HepG2 (cell line): ENCODE results near the gene NKAIN2. TPM values are rescaled to one million over a fixed set of nuclear protein-coding genes. Genes with fewer than 3 reads are reported as not detected.

Experiments used
- ATAC-seq: fragments of 200-7000 bp; cut with Tn5 transposase; 3 replicates; pipeline ENCODE4 v1.9.1; 2020; ENCODE audit warnings: mild to moderate bottlenecking, moderate library complexity
- BruUV-seq: library from RNA; stranded (reverse); fragments of 400-500 nt; replicated peaks from 2 replicates; lab custom pipeline; 2021; lab: Mats Ljungman, UMichigan
- CTCF ChIA-PET: fragments of 300-600 bp; formaldehyde crosslinking; extraction: SDS; loops from one replicate; lab custom pipeline; 2021; ENCODE audit warnings: low total read pairs, inconsistent platforms, low intra/inter-chr PET ratio; lab: Yijun Ruan, JAX
- POLR2A ChIA-PET: fragments of 350-600 bp; sonication (Branson Sonifier 250); formaldehyde crosslinking; loops from one replicate; lab custom pipeline; 2020; ENCODE audit warnings: antibody characterized with exemption, inconsistent platforms; lab: Yijun Ruan, JAX
- DNase-seq: peaks from one replicate; pipeline ENCODE4 v3.0.0-alpha.2; 2015; ENCODE audit warnings: low spot score
- FAIRE-seq: peaks from 3 replicates; lab custom pipeline; 2011; peaks lifted over from hg19 to GRCh38; lab: Jason Lieb, UNC
- H2AFZ ChIP-seq: one replicate; pipeline ENCODE4 v1.6.1; 2011; ENCODE audit warnings: low read length, inconsistent platforms
- H3K27ac ChIP-seq: fragments of 300-600 bp; 3 replicates; pipeline ENCODE4 v1.8.0; 2011; ENCODE audit warnings: mixed run types, mild to moderate bottlenecking, mixed read lengths, low read length, inconsistent platforms; ENCODE audit not compliant: insufficient read depth; ENCODE audit errors: extremely low read length
- H3K27me3 ChIP-seq, 2 experiments: fragments of 200-600 bp in 1 of 2; 2 replicates in 1 of 2; 3 replicates in 1 of 2; pipeline versions ENCODE4 v1.6.0 to v1.8.0; 2011; ENCODE audit warnings: low read length in 2 of 2, mild to moderate bottlenecking in 2 of 2, moderate library complexity in 2 of 2, inconsistent platforms in 1 of 2; ENCODE audit not compliant: insufficient read depth in 2 of 2, control insufficient read depth in 1 of 2
- H3K36me3 ChIP-seq, 2 experiments: fragments of 200-600 bp in 1 of 2; replicated peaks in 1 of 2; 2 replicates in 1 of 2; 3 replicates in 1 of 2; pipeline versions ENCODE4 v1.5.1 to v1.8.0; 2011; ENCODE audit warnings: low read length in 2 of 2, inconsistent platforms in 1 of 2; ENCODE audit not compliant: insufficient read depth in 2 of 2, control insufficient read depth in 1 of 2
- H3K4me1 ChIP-seq: 2 replicates; pipeline ENCODE4 v1.5.1; 2012; ENCODE audit warnings: low read length, inconsistent platforms; ENCODE audit not compliant: insufficient read depth
- H3K4me2 ChIP-seq: 2 replicates; pipeline ENCODE4 v1.6.0; 2011; ENCODE audit warnings: low read depth, low read length, inconsistent platforms
- H3K4me3 ChIP-seq, 3 experiments: fragments of 200-600 bp in 1 of 3; sonication (generic), shearing (Covaris generic) in 1 of 3; replicated peaks in 1 of 3; 2 replicates each; pipeline ENCODE4 v1.5.1; 2011 to 2016; ENCODE audit warnings: low read length in 3 of 3, inconsistent platforms in 2 of 3, low read depth in 2 of 3, mild to moderate bottlenecking in 2 of 3, control low read depth in 1 of 3, mixed read lengths in 1 of 3; ENCODE audit not compliant: insufficient read depth in 1 of 3
- H3K79me2 ChIP-seq: one replicate; pipeline ENCODE4 v1.6.1; 2011; ENCODE audit warnings: low read length, inconsistent platforms; ENCODE audit not compliant: insufficient read depth
- H3K9ac ChIP-seq: 2 replicates; pipeline ENCODE4 v1.6.0; 2011; ENCODE audit warnings: mild to moderate bottlenecking, low read depth, low read length, inconsistent platforms; ENCODE audit not compliant: insufficient read depth
- H3K9me3 ChIP-seq: 2 replicates; pipeline ENCODE4 v1.5.1; 2012; ENCODE audit warnings: mild to moderate bottlenecking, low read length
- H4K20me1 ChIP-seq: 2 replicates; pipeline ENCODE4 v1.6.0; 2011; ENCODE audit warnings: inconsistent platforms, mild to moderate bottlenecking, low read length, moderate library complexity; ENCODE audit not compliant: insufficient read depth
- AGO2 ChIP-seq: fragments of 200-400 bp; formaldehyde crosslinking; optimal IDR thresholded peaks from 2 replicates; pipeline ENCODE3; 2017; ENCODE audit warnings: mild to moderate bottlenecking, low read depth, low read length, moderate library complexity
- BRD4 ChIP-seq: sonication (generic); formaldehyde crosslinking; IDR thresholded peaks from 2 replicates; pipeline ENCODE4 v1.4.0; 2020; ENCODE audit warnings: missing genetic modification reagents
- FOXA1 ChIP-seq, 2 experiments: fragments of 450-650 bp in 1 of 2; sonication (generic) in 1 of 2; formaldehyde crosslinking in 1 of 2; IDR thresholded peaks; 2 replicates each; pipeline versions ENCODE4 v1.4.0 to v1.6.1; 2016 to 2020; ENCODE audit warnings: missing genetic modification reagents in 1 of 2
- FOXP1 ChIP-seq, 2 experiments: fragments of 450-650 bp in 1 of 2; IDR thresholded peaks; 2 replicates each; pipeline ENCODE4 v1.6.1; 2017 to 2018; ENCODE audit warnings: antibody characterized with exemption in 1 of 2
- HIVEP1 ChIP-seq: sonication (generic); formaldehyde crosslinking; IDR thresholded peaks from 2 replicates; pipeline ENCODE4 v1.4.0; 2020; ENCODE audit warnings: mild to moderate bottlenecking, missing genetic modification reagents
- MAFG ChIP-seq: sonication (generic); formaldehyde crosslinking; IDR thresholded peaks from 2 replicates; pipeline ENCODE4 v1.5.1; 2020; ENCODE audit warnings: mild to moderate bottlenecking, missing genetic modification reagents
- PHB2 ChIP-seq: fragments of 450-650 bp; IDR thresholded peaks from 2 replicates; pipeline ENCODE4 v1.6.1; 2018; ENCODE audit not compliant: partially characterized antibody
- TAF15 ChIP-seq: fragments of 200-400 bp; formaldehyde crosslinking; IDR thresholded peaks from one replicate; pipeline ENCODE4 v1.6.1; 2018; ENCODE audit warnings: mild to moderate bottlenecking, low read depth, low read length; ENCODE audit not compliant: poor library complexity, severe bottlenecking
- ZNF121 ChIP-seq: sonication (generic); formaldehyde crosslinking; IDR thresholded peaks from 2 replicates; pipeline ENCODE4 v1.5.0; 2020; ENCODE audit warnings: mild to moderate bottlenecking, missing genetic modification reagents
- ZNF619 ChIP-seq: sonication (generic); formaldehyde crosslinking; IDR thresholded peaks from 2 replicates; pipeline ENCODE4 v1.4.0; 2020; ENCODE audit warnings: mild to moderate bottlenecking, missing genetic modification reagents
- ZNF704 ChIP-seq: sonication (generic); formaldehyde crosslinking; IDR thresholded peaks from 2 replicates; pipeline ENCODE4 v1.8.1; 2023; ENCODE audit warnings: mild to moderate bottlenecking, inconsistent platforms, moderate library complexity, missing genetic modification reagents, borderline replicate concordance
- WGBS: methylation state at CpG from one replicate; pipeline ENCODE4 v1.1.6; 2017; ENCODE audit warnings: low lambda C conversion rate; 5-methylcytosine and 5-hydroxymethylcytosine counted together
- in situ Hi-C: cut with HindIII; loops from 2 replicates; pipeline ENCODE4 v1.10.0; 2017; ENCODE audit warnings: low pct_unique_long_range_greater_than_20kb; ENCODE audit not compliant: extremely low pct_ligation_motif_present
- intact Hi-C: fragments of 100-400 bp; cut with micrococcal nuclease; formaldehyde crosslinking; loops from one replicate; pipeline ENCODE4 v1.10.0; 2022; ENCODE audit not compliant: unreplicated experiment
- polyA plus RNA-seq, 8 experiments: library from polyadenylated mRNA; depleted of rRNA in 3 of 8; stranded (reverse) in 7 of 8; unstranded in 1 of 8; fragments of >200 nt; fragmentation: Illumina TruSeq in 4 of 8; extraction: Trizol in 4 of 8; gene quantifications; 2 replicates each; pipeline versions ENCODE4 v1.2.1 to v1.2.3, GENCODE V29; 2011 to 2016; ENCODE audit warnings: low read depth in 4 of 8, missing spikeins in 1 of 8, mixed read lengths in 1 of 8; ENCODE audit not compliant: insufficient read depth in 1 of 8
- total RNA-seq, 5 experiments: library from RNA; depleted of rRNA; stranded (reverse); fragments of >200 nt; fragmentation: Illumina TruSeq; extraction: Trizol; gene quantifications; 2 replicates each; pipeline ENCODE4 v1.2.3, GENCODE V29; 2016; ENCODE audit warnings: low read depth in 1 of 5

The NKAIN2 gene
- total and polyA plus RNA-seq, 2 of the 13 experiments (the other 11 are each of a cell fraction or from before 2014, with no cell fraction given), result not detected

- FAIRE-seq (no peak), DNase-seq (no peak), ATAC-seq (no peak)
- H3K4me2 ChIP-seq, result no peak overlapping the region
- H3K9me3 ChIP-seq, result no peaks in the 10 kb centered on the region
- intact Hi-C loops, result no loop called here
- H3K79me2 ChIP-seq, result no peaks in the 10 kb centered on the region
- H3K4me1 ChIP-seq, result no peaks in the 10 kb centered on the region
- no peak for TF ChIP-seq FOXA1 (IDR thresholded peaks at IDR 0.05)
- TF ChIP-seq FOXA1 (CRISPR knock-in tag; IDR thresholded peaks at IDR 0.05), result no peak
- TF ChIP-seq ZNF121 (CRISPR knock-in tag), result no peak
- no peak for TF ChIP-seq ZNF619 (CRISPR knock-in tag)
- no peak for TF ChIP-seq TAF15
- no peak for TF ChIP-seq HIVEP1
- no peak for TF ChIP-seq AGO2
- TF ChIP-seq ZNF704 (CRISPR knock-in tag), result no peak
- no peak for TF ChIP-seq PHB2
- no peak for TF ChIP-seq FOXP1 (IDR thresholded peaks at IDR 0.05)
- no peak for TF ChIP-seq FOXP1 (CRISPR knock-in tag; IDR thresholded peaks at IDR 0.05)
- TF ChIP-seq MAFG (CRISPR knock-in tag), result no peak
- TF ChIP-seq BRD4 (CRISPR knock-in tag), result no peak
- POLR2A ChIA-PET, result no interaction called here
- no peak overlapping the region for H2AFZ ChIP-seq
- 1% methylated on average over 2 of the region's 2 CpGs for WGBS
- no peak overlapping the region for H3K9ac ChIP-seq
- no peak overlapping the region for H3K27ac ChIP-seq
- H3K27me3 ChIP-seq, result no peaks in the 10 kb centered on the region
- no TSS peak for BruUV-seq
- no peaks in the 10 kb centered on the region for H4K20me1 ChIP-seq
- no peak overlapping the region for H3K4me3 ChIP-seq
- in situ Hi-C loops, result no loop called here
- CTCF ChIA-PET, result no interaction called here
- no peaks in the 10 kb centered on the region for H3K36me3 ChIP-seq
Measured at GRCh38 chr6:124517339-124517738, 713.7 kb downstream of the NKAIN2 start.
